CD4-positive, alpha-beta T cell treated with Interleukin-6 at 100 ng/mL for 8 hours (primary cell): ENCODE results near the gene RNF213.

Experiments used
- DNase-seq: peaks from one replicate; pipeline ENCODE4 v3.0.0-alpha.2; 2020; ENCODE audit warnings: mixed read lengths, low spot score

RNF213 gene

DNA sequence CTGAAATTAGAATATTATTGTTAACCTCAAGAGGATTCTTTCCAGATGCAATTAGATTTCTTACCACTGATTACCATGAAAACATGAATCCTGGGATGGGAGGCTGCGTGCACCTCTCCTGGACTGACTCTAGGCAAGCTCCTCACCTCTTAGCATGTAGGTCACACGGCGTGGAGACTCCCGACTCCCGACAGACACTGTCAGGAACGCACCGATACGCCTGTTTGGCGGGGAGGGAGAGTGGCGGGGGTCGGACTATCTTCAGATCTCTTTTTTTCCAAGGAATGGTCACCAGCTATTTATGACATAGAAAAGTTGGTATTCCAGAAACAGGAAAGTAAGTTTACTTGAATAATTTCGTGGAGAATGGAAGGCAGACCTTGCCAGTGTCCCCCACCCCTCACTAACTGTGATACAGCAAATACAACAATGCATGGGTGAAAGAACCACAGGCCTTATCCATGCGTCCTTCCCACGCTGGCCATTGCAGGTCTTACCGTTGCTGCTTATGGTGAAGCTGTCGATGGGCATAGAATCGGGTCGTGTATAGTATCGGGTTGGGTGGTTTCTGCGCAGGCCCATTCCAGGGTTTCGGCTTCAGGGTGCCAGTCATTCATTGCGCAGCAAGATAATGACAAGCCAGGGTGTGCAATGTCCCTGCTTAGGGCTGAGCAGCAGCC is 91.7 kb downstream of the RNF213 start:
- DNase-seq, result no peak

DNA sequence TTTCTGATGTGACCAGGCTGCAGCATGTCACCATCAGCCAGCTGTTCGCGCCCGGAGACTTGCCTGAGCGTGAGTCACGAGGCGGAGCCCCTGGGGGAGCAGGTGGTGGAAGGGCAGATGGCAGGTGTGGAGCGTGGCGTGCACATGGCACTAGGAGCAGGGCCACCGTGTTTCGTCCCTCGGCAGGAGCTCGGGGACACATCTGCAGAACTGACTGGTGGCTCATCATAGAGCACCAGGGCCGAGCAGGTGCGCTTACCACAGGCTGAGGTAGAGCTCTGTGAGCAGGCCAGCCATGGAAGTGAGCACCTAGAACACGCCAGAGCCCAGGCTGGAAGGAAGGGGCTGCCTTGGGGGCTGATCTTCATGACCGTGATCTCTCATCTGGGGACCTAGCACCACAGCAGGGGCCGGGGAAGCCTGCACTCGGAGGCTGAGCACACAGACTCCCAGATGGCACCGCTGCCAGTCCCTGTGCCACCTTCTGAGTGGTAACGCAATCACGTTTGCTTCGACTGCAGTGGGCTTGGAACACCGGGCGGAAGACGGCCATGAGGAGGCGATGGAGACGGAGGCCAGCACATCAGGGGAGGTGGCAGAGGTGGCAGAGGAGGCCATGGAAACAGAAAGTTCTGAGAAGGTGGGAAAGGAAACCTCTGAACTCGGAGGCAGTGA is 92.5 kb downstream of the RNF213 start:
- no peak for DNase-seq

DNA sequence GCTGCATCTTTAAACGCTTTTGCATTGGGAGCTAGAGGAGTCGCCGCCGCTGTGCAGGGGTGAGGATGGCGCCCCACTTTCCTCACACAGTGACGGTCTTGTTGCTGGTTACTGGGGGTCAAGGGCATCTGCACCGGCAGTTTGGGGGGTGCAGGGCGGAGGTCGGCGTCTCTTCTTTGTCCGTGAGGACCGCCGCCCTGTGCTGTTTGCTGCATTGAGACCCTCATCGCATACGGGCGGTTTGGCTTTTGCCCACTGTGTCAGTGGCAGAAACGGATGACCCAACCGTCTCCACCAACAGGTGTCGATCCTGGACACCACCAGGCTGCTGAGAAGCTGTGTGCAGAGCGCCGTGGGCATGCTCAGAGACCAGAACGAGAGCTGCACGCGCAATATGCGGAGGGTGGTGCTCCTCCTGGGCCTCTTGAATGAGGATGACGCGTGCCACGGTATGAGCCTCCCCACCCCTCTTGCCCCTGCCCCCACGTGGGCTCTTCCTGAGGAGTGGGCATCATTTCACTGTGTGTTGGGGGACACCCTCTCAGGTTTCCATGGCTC is 93.1 kb downstream of the RNF213 start:
- no peak for DNase-seq

DNA sequence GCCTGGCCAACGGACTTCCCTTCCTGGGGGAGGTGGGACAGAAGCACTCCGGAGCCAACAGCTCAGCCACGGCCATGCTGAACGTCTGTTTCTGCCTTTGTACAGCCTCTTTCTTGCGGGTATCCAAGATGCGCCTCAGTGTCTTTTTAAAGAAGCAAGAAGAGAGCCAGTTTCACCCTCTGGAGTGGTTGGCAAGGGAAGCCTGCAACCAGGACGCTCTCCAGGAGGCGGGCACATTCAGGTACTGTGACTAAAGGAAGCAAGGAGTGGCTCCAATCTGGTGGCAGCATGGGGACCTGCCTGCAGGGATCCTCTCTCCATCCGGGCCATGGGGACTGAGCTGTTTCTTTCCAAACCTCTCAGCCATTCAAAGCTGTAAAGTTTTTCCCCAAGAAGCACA is 93.7 kb downstream of the RNF213 start:
- no peak for DNase-seq

DNA sequence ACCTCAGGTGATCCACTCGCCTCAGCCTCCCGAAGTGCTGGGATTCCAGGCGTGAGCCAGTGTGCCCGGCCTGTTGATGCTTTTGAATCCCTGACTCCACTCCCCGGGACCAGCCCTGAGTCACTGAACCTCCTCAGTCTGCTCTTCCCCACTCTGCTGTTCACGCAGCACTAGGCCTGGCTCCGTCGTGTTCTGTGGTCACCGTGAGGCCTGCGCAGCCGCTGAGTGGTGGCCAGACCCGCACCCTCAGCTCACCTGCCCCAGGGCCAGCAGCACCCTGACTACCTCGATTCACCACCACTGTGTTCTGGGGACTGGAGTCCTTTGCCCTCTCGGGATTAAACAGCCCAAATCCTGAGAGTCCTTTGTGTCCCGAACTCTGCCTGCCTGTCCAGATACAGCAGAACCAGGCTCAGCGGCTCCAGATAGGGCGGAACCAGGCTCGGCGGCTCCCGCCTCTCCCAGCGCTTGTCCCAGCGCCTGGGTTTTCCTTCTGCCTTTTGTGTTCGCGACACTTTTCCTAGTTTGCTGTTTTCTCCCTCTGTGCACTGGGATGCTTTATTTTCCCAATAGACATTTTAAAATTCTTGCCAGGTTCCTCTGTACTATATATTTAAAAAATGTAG is 95.7 kb downstream of the RNF213 start:
- DNase-seq, result no peak

DNA sequence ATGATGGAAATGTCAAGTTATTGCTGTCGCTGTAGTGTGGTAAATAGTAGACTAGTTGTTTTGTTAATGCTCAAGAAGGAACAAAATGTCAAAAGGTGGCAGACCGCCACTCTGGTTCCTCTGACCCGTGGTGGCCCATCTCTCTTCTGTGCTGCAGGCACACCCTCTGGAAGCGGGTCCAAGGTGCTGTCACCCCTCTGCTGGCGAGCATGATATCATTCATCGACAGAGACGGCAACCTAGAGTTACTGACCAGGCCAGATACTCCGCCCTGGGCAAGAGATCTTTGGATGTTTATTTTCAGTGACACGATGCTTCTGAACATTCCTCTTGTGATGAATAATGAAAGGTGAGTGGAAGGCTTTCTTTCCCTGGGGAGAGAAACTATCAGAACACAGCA is 97.5 kb downstream of the RNF213 start:
- DNase-seq, result no peak

DNA sequence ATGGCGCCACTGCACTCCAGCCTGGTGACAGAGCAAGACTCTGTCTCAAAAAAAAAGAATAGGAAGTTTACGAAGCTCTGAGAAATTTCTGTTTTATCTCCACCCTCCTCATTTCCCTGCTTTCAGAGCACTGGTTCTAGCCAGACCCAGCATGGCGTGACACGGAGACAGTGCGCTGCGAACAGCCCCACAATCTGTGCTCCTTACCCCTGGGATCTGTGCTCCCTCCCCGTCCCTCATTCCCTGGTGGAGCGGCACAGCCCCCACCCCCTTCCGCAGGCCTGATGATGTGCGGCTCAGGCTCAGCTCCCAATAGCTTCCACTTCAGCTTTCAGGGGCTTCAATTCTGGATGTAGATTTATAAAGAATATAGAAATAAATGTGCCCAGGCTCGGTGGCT is 98.2 kb downstream of the RNF213 start:
- DNase-seq, result no peak

DNA sequence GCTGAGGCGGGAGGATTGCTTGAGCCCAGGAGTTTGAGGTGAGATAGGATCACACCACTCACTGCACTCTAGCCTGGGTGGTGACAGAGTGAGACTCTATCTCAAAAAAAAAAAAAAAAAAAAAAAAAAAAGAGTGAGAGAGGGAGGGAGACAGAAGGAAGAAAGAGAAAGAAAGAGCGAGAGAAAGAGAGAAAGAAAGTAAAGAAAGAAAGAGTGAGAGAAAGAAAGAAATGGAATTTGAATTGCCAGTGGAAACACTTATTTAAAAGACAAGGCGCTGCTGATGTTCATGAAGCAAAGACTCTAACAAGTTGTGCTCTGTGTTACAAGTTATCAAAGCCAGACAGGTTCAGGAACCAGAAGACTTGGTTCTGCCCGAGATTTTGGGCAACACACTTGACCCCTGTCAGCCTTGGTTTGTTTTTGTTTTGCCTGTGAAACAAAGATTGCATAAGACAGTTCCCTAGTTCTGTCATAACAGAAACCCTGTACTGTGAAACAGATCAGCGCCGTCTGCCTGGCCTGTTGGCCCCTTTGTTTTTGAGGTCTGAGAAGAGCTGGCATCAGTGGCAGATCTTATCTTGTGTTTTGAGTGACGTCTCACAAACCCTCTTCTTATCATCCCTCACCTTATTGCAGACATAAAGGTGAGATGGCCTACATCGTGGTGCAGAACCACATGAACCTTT is 98.9 kb downstream of the RNF213 start:
- DNase-seq, result no peak

DNA sequence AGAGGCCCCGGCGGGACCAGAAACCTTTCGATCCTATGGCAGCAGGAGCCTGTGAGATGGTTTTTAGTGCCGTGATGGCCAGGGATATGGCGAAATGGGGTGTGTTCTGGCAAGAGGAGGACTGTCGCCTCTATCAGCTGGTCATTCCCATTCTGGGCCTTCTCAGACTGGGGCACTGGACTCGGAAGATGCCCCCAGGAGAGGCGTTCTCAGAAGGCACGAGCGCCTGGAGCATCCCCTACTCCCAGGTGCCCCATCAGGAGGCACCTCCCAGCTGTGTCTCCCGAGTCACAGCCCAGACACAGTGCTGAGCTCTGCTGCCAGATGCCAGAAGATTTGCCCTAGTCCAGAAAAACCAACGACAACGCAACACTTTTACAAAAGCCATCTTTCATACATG is 99.7 kb downstream of the RNF213 start:
- DNase-seq, result no peak

DNA sequence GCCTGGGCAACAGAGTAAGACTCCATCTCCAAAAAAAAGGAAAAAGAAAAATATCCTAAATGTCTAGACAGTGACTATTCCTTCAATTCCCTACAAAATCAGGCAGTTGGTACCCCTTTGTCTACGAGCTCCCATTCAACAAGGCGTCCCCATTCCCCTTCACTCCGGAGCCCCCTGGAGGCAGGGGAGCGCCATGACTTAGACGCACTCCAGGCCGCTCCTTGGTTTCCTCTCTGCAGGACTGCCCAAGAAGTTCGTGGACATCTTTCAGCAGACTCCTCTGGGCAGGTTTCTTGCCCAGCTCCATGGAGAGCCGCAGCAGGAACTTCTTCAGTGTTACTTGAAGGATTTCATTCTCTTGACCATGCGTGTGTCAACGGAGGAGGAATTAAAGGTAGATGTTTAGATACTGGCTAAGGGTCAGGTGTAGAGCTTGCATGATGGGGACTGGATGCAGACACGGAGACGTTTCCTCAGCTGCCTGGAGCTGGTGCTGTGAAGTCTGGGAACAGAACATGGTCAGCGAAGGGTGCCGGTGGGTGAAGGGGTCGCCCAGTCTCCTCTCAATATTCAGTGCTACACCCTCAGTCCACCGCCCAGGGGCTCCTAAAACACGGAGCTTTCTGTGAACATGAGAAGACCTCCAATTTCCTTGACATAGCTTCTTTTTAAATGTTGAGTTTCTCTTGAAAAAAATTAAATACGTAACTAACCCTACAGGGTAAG is 101.0 kb downstream of the RNF213 start:
- DNase-seq, result no peak

DNA sequence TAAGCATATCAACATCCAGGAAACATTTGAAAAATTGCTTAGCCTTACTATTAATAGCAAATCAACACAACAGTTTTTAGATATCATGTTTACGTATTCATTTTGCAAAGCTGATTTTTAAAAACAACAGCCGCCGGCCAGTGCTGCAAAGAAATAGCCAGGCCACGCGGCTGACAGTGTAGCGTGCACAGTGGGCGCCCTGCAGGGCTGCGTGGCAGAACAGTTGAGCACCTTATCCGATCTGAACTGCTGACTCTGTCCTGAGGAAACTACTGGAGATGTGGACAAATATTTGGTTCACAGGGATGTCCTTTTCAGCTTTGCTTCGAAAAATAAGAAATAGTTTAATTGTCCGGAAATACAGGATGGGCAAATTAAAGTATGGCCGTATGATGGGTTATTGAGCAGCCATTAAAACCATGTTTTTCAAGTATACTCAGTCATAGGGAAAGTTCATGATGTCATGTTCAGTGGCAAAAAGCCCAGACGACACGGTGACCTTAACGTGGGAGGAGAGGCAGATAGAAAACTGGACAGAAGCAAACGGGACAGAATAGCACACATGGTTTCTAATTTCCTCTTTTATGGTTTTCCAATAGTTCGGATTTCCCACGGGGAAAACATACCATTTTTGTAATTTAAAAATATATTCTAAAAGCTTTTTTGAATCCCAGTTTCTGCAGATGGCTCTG is 101.9 kb downstream of the RNF213 start:
- DNase-seq, result no peak

DNA sequence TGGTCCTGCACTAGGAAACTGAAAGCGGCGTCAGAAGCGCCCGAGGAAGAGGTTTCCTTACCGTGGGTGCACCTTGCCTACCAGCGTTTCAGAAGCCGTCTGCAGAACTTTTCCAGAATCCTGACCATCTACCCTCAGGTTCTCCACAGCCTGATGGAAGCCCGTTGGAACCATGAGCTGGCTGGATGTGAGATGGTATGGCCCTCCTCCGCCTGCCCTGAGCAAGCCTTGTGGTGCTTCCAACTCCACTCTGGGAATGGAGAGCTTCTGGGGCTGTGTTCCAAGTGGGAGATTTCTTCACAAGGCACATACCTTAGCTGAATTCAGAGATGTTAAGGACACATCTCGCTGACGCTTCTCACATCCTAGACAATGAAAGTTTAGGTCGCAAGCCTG is 102.5 kb downstream of the RNF213 start:
- DNase-seq, result no peak

DNA sequence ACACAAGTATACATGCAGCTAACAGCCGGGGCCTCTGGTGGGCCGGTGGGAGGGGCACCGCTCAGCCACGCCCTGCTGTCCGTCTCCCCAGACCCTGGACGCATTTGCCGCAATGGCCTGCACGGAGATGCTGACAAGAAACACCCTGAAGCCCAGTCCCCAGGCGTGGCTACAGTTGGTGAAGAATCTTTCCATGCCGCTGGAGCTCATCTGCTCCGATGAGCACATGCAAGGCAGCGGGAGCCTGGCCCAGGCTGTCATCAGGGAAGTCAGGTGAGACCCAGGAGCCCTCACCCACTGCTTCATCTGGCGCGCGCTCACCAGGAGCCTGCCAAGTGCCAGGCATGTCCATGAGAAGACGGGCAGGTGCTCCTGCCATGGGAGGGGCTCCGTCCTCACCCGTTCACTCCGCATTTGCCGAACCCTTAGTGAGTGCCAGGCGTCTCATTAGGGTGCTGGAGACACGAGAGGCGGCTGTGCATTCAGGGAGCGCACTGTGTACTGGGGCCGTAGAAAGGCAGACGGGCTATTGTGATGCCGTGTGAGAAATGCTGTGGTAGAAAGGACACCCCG is 103.0 kb downstream of the RNF213 start:
- no peak for DNase-seq

DNA sequence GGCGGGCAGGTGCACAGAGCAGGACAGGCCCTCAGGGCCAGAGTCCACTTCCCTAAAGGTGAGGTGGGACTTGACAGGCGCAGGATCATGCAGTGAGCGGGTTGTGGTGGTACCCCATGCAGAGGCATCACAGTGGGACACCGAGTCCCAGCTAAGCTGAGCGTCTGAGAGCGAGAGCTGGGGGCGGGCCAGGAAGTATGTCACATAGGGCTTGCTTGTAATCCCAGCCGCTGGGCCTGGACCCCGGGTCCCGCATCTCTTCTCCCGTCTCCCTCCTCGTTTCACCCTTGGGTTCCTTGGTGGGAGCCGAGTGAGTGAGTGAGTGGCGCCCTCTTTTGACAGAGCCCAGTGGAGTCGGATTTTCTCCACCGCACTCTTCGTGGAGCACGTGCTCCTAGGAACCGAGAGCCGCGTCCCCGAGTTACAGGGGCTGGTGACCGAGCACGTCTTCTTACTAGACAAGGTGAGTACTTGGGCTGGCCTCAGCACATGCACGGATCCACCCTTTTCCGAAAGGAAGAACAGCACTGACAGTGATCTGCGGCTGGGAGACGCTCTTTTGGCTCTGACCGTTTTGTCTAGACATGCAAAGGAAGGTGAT is 103.5 kb downstream of the RNF213 start:
- no peak for DNase-seq

DNA sequence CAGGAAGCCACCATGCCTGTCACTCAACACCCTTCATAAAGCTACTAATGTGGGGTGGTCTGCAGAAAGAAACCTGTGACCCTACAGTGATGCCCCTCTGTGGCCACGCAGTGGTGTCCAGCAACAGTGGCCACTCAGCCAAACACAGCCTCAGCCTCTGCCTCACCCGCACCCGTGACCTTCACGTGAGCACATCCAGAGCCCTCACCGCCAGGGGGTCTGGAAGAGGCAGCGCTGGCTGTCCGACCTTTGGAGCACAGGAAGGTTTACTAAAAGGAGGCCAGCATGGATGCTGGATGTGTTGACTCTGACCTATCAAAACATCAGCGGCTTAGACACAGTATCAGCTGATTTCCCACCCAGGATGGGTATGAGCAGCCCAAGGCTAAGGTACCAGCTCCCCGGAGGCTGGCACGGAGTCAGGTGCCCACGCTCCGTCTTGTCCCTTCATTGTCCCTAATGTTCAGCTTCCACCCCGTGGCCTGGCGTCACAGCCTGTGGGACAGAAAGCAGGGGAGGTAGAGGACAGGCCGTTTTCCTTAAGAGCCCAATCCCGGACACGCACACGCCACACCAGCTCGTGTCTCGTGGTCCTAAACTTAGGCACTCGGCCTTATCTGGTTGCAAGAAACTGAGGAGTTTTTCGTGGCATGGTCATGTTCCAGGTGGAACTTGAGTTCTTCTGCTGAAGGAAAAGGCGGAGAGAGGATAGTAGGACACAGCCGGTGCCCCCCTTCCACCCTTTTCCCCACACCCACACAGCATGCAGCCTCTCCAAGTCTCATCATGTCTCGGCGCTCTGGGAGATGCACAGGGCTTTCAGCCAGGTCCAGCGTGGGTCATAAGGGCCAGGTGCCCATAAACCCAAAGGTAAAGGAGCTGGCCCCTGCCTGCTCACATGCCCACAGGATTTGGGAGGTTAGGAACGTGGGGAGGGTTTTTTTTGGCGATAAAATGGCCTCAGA is 104.6 kb downstream of the RNF213 start:
- DNase-seq, result no peak

DNA sequence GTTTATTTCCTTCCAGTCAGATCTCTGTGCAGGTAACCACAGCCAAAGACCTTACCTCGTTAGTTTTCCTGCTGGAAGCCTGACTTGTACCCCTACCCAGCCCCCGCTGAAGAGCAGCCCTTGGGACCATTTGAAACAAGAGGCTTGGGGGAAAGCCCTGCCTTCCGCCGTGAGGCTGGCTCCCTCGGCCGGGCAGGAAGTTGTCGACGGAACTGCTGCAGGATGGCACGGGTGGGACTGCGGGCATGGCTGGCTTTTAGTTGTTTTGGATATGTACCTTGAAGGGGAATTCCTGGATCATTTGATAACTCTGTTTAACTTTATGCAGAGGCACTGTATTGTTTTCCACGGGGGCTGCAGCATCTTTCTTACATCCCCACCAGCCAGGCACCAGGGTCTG is 105.3 kb downstream of the RNF213 start:
- DNase-seq, result no peak

DNA sequence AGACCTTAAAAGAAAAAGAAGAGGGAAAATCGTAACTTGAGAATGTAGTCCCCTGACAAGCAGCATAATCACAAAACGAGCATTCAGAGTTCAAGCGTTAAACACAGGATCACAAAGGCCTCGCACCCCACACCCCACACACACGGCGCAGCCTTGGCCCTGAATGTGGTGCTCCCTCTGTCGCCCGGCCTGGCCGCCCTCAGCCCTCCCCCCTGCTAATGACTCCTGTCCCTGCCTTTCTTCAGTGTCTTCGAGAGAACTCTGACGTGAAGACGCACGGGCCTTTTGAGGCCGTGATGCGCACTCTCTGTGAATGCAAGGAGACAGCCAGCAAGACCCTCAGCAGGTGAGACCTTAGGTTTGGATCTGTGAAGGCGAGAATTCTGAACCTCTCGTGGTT is 106.9 kb downstream of the RNF213 start:
- DNase-seq, result no peak

DNA sequence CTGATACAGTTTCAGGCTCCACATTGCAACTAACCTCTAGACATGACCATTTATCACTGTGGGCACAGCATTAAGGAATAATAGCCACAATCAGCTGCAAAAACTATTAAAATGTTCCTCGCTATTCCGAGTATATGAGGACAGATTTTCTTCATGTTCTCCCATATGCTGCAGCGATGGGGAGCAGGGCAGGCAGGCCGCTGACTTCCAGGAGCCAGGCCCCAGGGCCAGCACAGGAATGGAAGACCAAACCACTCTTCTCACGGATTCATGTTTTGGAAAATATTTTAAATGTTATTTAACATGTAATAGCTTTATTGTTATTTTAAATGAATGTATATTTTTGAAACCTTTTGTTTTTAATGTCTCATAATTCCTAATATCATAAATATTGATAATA is 110.5 kb downstream of the RNF213 start:
- DNase-seq, result no peak

DNA sequence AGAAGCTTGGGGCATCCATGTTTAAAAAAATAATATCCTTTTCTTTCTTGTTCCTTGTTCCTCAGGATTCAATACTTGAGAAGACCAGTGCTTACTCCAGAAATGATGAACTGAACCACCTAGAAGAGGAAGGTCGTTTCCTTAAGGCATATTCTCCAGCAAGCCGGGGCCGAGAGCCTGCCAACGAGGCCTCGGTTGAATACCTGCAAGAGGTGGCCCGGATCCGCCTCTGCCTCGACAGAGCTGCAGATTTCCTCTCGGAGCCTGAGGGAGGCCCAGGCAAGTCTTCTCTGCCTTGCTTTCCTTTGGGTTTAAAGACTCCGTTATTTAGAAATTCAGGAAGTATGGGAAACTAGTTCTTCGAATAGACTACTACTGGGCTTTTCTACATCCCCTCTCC is 111.8 kb downstream of the RNF213 start:
- DNase-seq, result no peak
